PFSK-1 (cell line): ENCODE results near the gene MUL1.

ENCODE experiments used
- POLR2AphosphoS5 ChIP-seq: IDR thresholded peaks from 2 replicates; pipeline ENCODE4 v1.6.1; 2012; ENCODE audit warnings: low read depth, mild to moderate bottlenecking, control low read depth, low read length, moderate library complexity
- REST ChIP-seq, 2 experiments: IDR thresholded peaks; 2 replicates each; pipeline versions ENCODE4 v1.6.1 to v1.8.0; 2011 to 2012; ENCODE audit warnings: low read depth in 2 of 2, low read length in 2 of 2, control low read depth in 1 of 2, inconsistent platforms in 1 of 2, mild to moderate bottlenecking in 1 of 2, moderate library complexity in 1 of 2; ENCODE audit not compliant: insufficient read depth in 1 of 2

- TF ChIP-seq POLR2AphosphoS5 (no peak), REST (IDR thresholded peaks at IDR 0.05; ENCODE audit: insufficient read depth in 1 of 2, low read depth in 2 of 2, low read length in 2 of 2) (no peak)
Measured at GRCh38 chr1:20494609-20495311, 13.2 kb downstream of the MUL1 start.
